HepG2 (cell line): ENCODE measurements around the gene SH3D21. TPM values are rescaled to one million over a fixed set of nuclear protein-coding genes. Genes with fewer than 3 reads are reported as not detected.

ENCODE experiments used
- ATAC-seq: fragments of 200-7000 bp; cut with Tn5 transposase; 3 replicates; pipeline ENCODE4 v1.9.1; 2020; ENCODE audit warnings: mild to moderate bottlenecking, moderate library complexity
- Bru-seq: library from RNA; stranded (reverse); fragments of 400-500 nt; gene quantifications from one replicate; lab custom pipeline; 2021; lab: Mats Ljungman, UMichigan
- BruChase-seq, 2 experiments: library from RNA; stranded (reverse); fragments of 400-500 nt; gene quantifications; one replicate each; lab custom pipeline; 2021; lab: Mats Ljungman, UMichigan
- BruUV-seq: library from RNA; stranded (reverse); fragments of 400-500 nt; replicated peaks from 2 replicates; lab custom pipeline; 2021; lab: Mats Ljungman, UMichigan
- CTCF ChIA-PET: fragments of 300-600 bp; formaldehyde crosslinking; extraction: SDS; loops from one replicate; lab custom pipeline; 2021; ENCODE audit warnings: low total read pairs, inconsistent platforms, low intra/inter-chr PET ratio; lab: Yijun Ruan, JAX
- POLR2A ChIA-PET: fragments of 350-600 bp; sonication (Branson Sonifier 250); formaldehyde crosslinking; loops from one replicate; lab custom pipeline; 2020; ENCODE audit warnings: antibody characterized with exemption, inconsistent platforms; lab: Yijun Ruan, JAX
- DNase-seq: peaks from one replicate; pipeline ENCODE4 v3.0.0-alpha.2; 2015; ENCODE audit warnings: low spot score
- FAIRE-seq: peaks from 3 replicates; lab custom pipeline; 2011; peaks lifted over from hg19 to GRCh38; lab: Jason Lieb, UNC
- H2AFZ ChIP-seq: one replicate; pipeline ENCODE4 v1.6.1; 2011; ENCODE audit warnings: low read length, inconsistent platforms
- H3K27ac ChIP-seq: fragments of 300-600 bp; 3 replicates; pipeline ENCODE4 v1.8.0; 2011; ENCODE audit warnings: mixed run types, mild to moderate bottlenecking, mixed read lengths, low read length, inconsistent platforms; ENCODE audit not compliant: insufficient read depth; ENCODE audit errors: extremely low read length
- H3K27me3 ChIP-seq, 2 experiments: fragments of 200-600 bp in 1 of 2; 2 replicates in 1 of 2; 3 replicates in 1 of 2; pipeline versions ENCODE4 v1.6.0 to v1.8.0; 2011; ENCODE audit warnings: low read length in 2 of 2, mild to moderate bottlenecking in 2 of 2, moderate library complexity in 2 of 2, inconsistent platforms in 1 of 2; ENCODE audit not compliant: insufficient read depth in 2 of 2, control insufficient read depth in 1 of 2
- H3K36me3 ChIP-seq, 2 experiments: fragments of 200-600 bp in 1 of 2; replicated peaks in 1 of 2; 2 replicates in 1 of 2; 3 replicates in 1 of 2; pipeline versions ENCODE4 v1.5.1 to v1.8.0; 2011; ENCODE audit warnings: low read length in 2 of 2, inconsistent platforms in 1 of 2; ENCODE audit not compliant: insufficient read depth in 2 of 2, control insufficient read depth in 1 of 2
- H3K4me1 ChIP-seq: 2 replicates; pipeline ENCODE4 v1.5.1; 2012; ENCODE audit warnings: low read length, inconsistent platforms; ENCODE audit not compliant: insufficient read depth
- H3K4me2 ChIP-seq: 2 replicates; pipeline ENCODE4 v1.6.0; 2011; ENCODE audit warnings: low read depth, low read length, inconsistent platforms
- H3K4me3 ChIP-seq, 3 experiments: fragments of 200-600 bp in 1 of 3; sonication (generic), shearing (Covaris generic) in 1 of 3; replicated peaks in 1 of 3; 2 replicates each; pipeline ENCODE4 v1.5.1; 2011 to 2016; ENCODE audit warnings: low read length in 3 of 3, inconsistent platforms in 2 of 3, low read depth in 2 of 3, mild to moderate bottlenecking in 2 of 3, control low read depth in 1 of 3, mixed read lengths in 1 of 3; ENCODE audit not compliant: insufficient read depth in 1 of 3
- H3K79me2 ChIP-seq: one replicate; pipeline ENCODE4 v1.6.1; 2011; ENCODE audit warnings: low read length, inconsistent platforms; ENCODE audit not compliant: insufficient read depth
- H3K9ac ChIP-seq: 2 replicates; pipeline ENCODE4 v1.6.0; 2011; ENCODE audit warnings: mild to moderate bottlenecking, low read depth, low read length, inconsistent platforms; ENCODE audit not compliant: insufficient read depth
- H3K9me3 ChIP-seq: 2 replicates; pipeline ENCODE4 v1.5.1; 2012; ENCODE audit warnings: mild to moderate bottlenecking, low read length
- H4K20me1 ChIP-seq: 2 replicates; pipeline ENCODE4 v1.6.0; 2011; ENCODE audit warnings: inconsistent platforms, mild to moderate bottlenecking, low read length, moderate library complexity; ENCODE audit not compliant: insufficient read depth
- AGO2 ChIP-seq: fragments of 200-400 bp; formaldehyde crosslinking; optimal IDR thresholded peaks from 2 replicates; pipeline ENCODE3; 2017; ENCODE audit warnings: mild to moderate bottlenecking, low read depth, low read length, moderate library complexity
- GLI4 ChIP-seq: sonication (generic); formaldehyde crosslinking; IDR thresholded peaks from 2 replicates; pipeline ENCODE4 v1.5.1; 2020; ENCODE audit warnings: missing genetic modification reagents, mild to moderate bottlenecking, moderate library complexity, borderline replicate concordance
- HMG20B ChIP-seq: conservative IDR thresholded peaks from 2 replicates; pipeline ENCODE4 v1.6.1; 2016; ENCODE audit warnings: missing genetic modification reagents, missing compliant biosample characterization
- HNF1B ChIP-seq: sonication (generic); formaldehyde crosslinking; IDR thresholded peaks from 2 replicates; pipeline ENCODE4 v1.5.1; 2020; ENCODE audit warnings: mild to moderate bottlenecking, moderate library complexity, missing genetic modification reagents
- JARID2 ChIP-seq: sonication (generic); formaldehyde crosslinking; IDR thresholded peaks from 2 replicates; pipeline ENCODE4 v1.8.1; 2023; ENCODE audit warnings: missing genetic modification reagents, inconsistent platforms; ENCODE audit not compliant: insufficient replicate concordance
- LCORL ChIP-seq, 2 experiments: fragments of 450-650 bp in 1 of 2; sonication (generic) in 1 of 2; formaldehyde crosslinking in 1 of 2; IDR thresholded peaks; 2 replicates each; pipeline versions ENCODE4 v1.5.0 to v1.6.1; 2017 to 2020; ENCODE audit warnings: antibody characterized with exemption in 1 of 2, missing genetic modification reagents in 1 of 2
- MZF1 ChIP-seq: sonication (generic); formaldehyde crosslinking; IDR thresholded peaks from 2 replicates; pipeline ENCODE4 v1.8.1; 2023; ENCODE audit warnings: mild to moderate bottlenecking, missing genetic modification reagents, borderline replicate concordance
- SKI ChIP-seq: fragments of 450-650 bp; IDR thresholded peaks from one replicate; pipeline ENCODE4 v1.6.1; 2018; ENCODE audit warnings: mild to moderate bottlenecking; ENCODE audit not compliant: partially characterized antibody
- SNAI1 ChIP-seq: sonication (generic); formaldehyde crosslinking; IDR thresholded peaks from 2 replicates; pipeline ENCODE4 v1.5.0; 2020; ENCODE audit warnings: mild to moderate bottlenecking, missing genetic modification reagents, borderline replicate concordance
- TEAD3 ChIP-seq: optimal IDR thresholded peaks from 2 replicates; pipeline ENCODE3; 2016; ENCODE audit warnings: borderline replicate concordance
- ZNF280D ChIP-seq: sonication (generic); formaldehyde crosslinking; IDR thresholded peaks from 2 replicates; pipeline ENCODE4 v1.5.1; 2020; ENCODE audit warnings: mild to moderate bottlenecking, missing genetic modification reagents
- ZNF496 ChIP-seq: sonication (generic); formaldehyde crosslinking; IDR thresholded peaks from 2 replicates; pipeline ENCODE4 v1.8.1; 2023; ENCODE audit warnings: mild to moderate bottlenecking, moderate library complexity, missing genetic modification reagents; ENCODE audit not compliant: insufficient replicate concordance
- WGBS: methylation state at CpG from one replicate; pipeline ENCODE4 v1.1.6; 2017; ENCODE audit warnings: low lambda C conversion rate; 5-methylcytosine and 5-hydroxymethylcytosine counted together
- in situ Hi-C: cut with HindIII; loops from 2 replicates; pipeline ENCODE4 v1.10.0; 2017; ENCODE audit warnings: low pct_unique_long_range_greater_than_20kb; ENCODE audit not compliant: extremely low pct_ligation_motif_present
- intact Hi-C: fragments of 100-400 bp; cut with micrococcal nuclease; formaldehyde crosslinking; loops from one replicate; pipeline ENCODE4 v1.10.0; 2022; ENCODE audit not compliant: unreplicated experiment
- long read RNA-seq, 2 experiments: library from RNA in 1 of 2; library from polyadenylated mRNA in 1 of 2; stranded (forward) in 1 of 2; unstranded in 1 of 2; transcript quantifications; one replicate each; pipeline ENCODE4 v2.0.0, GENCODE V29; 2019 to 2022
- polyA minus RNA-seq, 3 experiments: library from RNA; depleted of rRNA, polyadenylated mRNA; stranded (reverse); fragments of >200 nt; gene quantifications; 2 replicates each; pipeline ENCODE4 v1.2.3, GENCODE V29; 2011; ENCODE audit warnings: low replicate concordance in 1 of 3
- polyA plus RNA-seq, 8 experiments: library from polyadenylated mRNA; depleted of rRNA in 3 of 8; stranded (reverse) in 7 of 8; unstranded in 1 of 8; fragments of >200 nt; fragmentation: Illumina TruSeq in 4 of 8; extraction: Trizol in 4 of 8; gene quantifications; 2 replicates each; pipeline versions ENCODE4 v1.2.1 to v1.2.3, GENCODE V29; 2011 to 2016; ENCODE audit warnings: low read depth in 4 of 8, missing spikeins in 1 of 8, mixed read lengths in 1 of 8; ENCODE audit not compliant: insufficient read depth in 1 of 8
- total RNA-seq, 5 experiments: library from RNA; depleted of rRNA; stranded (reverse); fragments of >200 nt; fragmentation: Illumina TruSeq; extraction: Trizol; gene quantifications; 2 replicates each; pipeline ENCODE4 v1.2.3, GENCODE V29; 2016; ENCODE audit warnings: low read depth in 1 of 5

The SH3D21 gene
- total RNA-seq (2016; rRNA removed; fragmentation: Illumina TruSeq; extraction: Trizol): 1.4 and 5.1 TPM in 2 replicates
- total RNA-seq (2016; cell fraction: cytosol; rRNA removed; fragmentation: Illumina TruSeq; extraction: Trizol; ENCODE audit: low read depth): 0.79 and 0.81 TPM in 2 replicates
- 0.98 and 4.8 TPM in 2 replicates for total RNA-seq (2016; cell fraction: insoluble cytoplasmic fraction; rRNA removed; fragmentation: Illumina TruSeq; extraction: Trizol)
- 1.1 TPM in 2 replicates for total RNA-seq (2016; cell fraction: membrane; rRNA removed; fragmentation: Illumina TruSeq; extraction: Trizol)
- total RNA-seq (2016; cell fraction: nucleus; rRNA removed; fragmentation: Illumina TruSeq; extraction: Trizol): 6.7 and 7.2 TPM in 2 replicates
- 8.6 and 8.7 TPM in 2 replicates for polyA plus RNA-seq (2011; rRNA removed)
- polyA plus RNA-seq (2011; cell fraction: cytosol; rRNA removed): 1.6 and 1.7 TPM in 2 replicates
- polyA plus RNA-seq (2011; cell fraction: nucleus; rRNA removed): 84.9 and 116 TPM in 2 replicates
- polyA plus RNA-seq (2012): 6.9 and 8.0 TPM in 2 replicates
- polyA plus RNA-seq (2016; cell fraction: cytosol; fragmentation: Illumina TruSeq; extraction: Trizol; ENCODE audit: low read depth): 0.40 and 0.63 TPM in 2 replicates
- 2.1 and 2.3 TPM in 2 replicates for polyA plus RNA-seq (2016; cell fraction: insoluble cytoplasmic fraction; fragmentation: Illumina TruSeq; extraction: Trizol; ENCODE audit: low read depth)
- 1.0 and 1.1 TPM in 2 replicates for polyA plus RNA-seq (2016; cell fraction: membrane; fragmentation: Illumina TruSeq; extraction: Trizol; ENCODE audit: low read depth)
- polyA plus RNA-seq (2016; cell fraction: nucleus; fragmentation: Illumina TruSeq; extraction: Trizol; ENCODE audit: insufficient read depth, low read depth): 21.9 and 30.8 TPM in 2 replicates
- polyA minus RNA-seq (2011; rRNA and poly(A)+ RNA removed; ENCODE audit: low replicate concordance): 3.0 and 3.2 TPM in 2 replicates
- 1.1 and 1.7 TPM in 2 replicates for polyA minus RNA-seq (2011; cell fraction: cytosol; rRNA and poly(A)+ RNA removed)
- polyA minus RNA-seq (2011; cell fraction: nucleus; rRNA and poly(A)+ RNA removed): 15.7 and 16.0 TPM in 2 replicates
- percentile 53 among the genes with signal in this experiment for Bru-seq, nascent RNA
- percentile 55 among the genes with signal in this experiment for BruChase-seq, experiment 1, labeled RNA remaining after a 6-hour chase
- percentile 52 among the genes with signal in this experiment for BruChase-seq, experiment 2, labeled RNA remaining after a 2-hour chase
- long read RNA-seq, experiment 1, partial matches to known transcripts: 2 of 3 reads
- long read RNA-seq, experiment 1, other reads (novel, unspliced or antisense): 0 of 3 reads
- long read RNA-seq, experiment 2, partial matches to known transcripts: 1 of 6 reads
- long read RNA-seq, experiment 2, other reads (novel, unspliced or antisense): 5 of 6 reads

- BruUV-seq: no TSS peak
- peak; percentile 88 for ATAC-seq
- Histone ChIP-seq H3K27ac (peak within 1 kb of the TSS; percentile 88), H3K9me3 (no peaks in the 10 kb centered on the region), H3K27me3 (no peaks in the 10 kb centered on the region), H3K9ac (peak within 1 kb of the TSS; percentile 81), H3K79me2 (peaks cover 8% of the 10 kb centered on the region), H3K36me3 (peaks cover 18 to 38% of the 10 kb centered on the region in 2 experiments; a peak in 4 of 5 replicates), H2AFZ (no peak within 1 kb of the TSS), H3K4me2 (peak within 1 kb of the TSS; percentile 96), H3K4me1 (peaks cover 29% of the 10 kb centered on the region), H3K4me3 (peak within 1 kb of the TSS; percentile 82 to 88 (median 85)), H4K20me1 (no peaks in the 10 kb centered on the region)
- FAIRE-seq: no peak
- WGBS: no CpG with 5 or more reads among the region's 65 CpGs
- peak; percentile 67 for DNase-seq
- in situ Hi-C loops: no loop called here
- POLR2A ChIA-PET: interaction anchor here (0.6 to 3.6 kb wide), 15 partner anchors 9 to 191 kb away, joined by 3 to 58 read pairs (median 5); partner anchors contain the start of genes EVA1B, THRAP3 and TRAPPC3
- intact Hi-C loops: loop anchor here (2.0 kb wide), 1 partner anchor 18 kb away; no protein-coding TSS in a partner anchor
- CTCF ChIA-PET: no interaction called here
- TF ChIP-seq ZNF280D: no peak
- TF ChIP-seq HNF1B (CRISPR knock-in tag): peak; percentile 60; the same call in 1 of the 2 replicates
- no peak for TF ChIP-seq HMG20B
- TF ChIP-seq LCORL (IDR thresholded peaks at IDR 0.05): no peak
- TF ChIP-seq LCORL (CRISPR knock-in tag; IDR thresholded peaks at IDR 0.05): no peak
- TF ChIP-seq SNAI1 (CRISPR knock-in tag): no peak
- no peak for TF ChIP-seq SKI
- no peak for TF ChIP-seq ZNF496 (CRISPR knock-in tag)
- TF ChIP-seq GLI4 (CRISPR knock-in tag): peak; percentile 89; the same call in 1 of the 2 replicates
- peak; percentile 99 for TF ChIP-seq AGO2
- peak; percentile 0 for TF ChIP-seq TEAD3
- no peak for TF ChIP-seq MZF1 (CRISPR knock-in tag)
- TF ChIP-seq JARID2 (CRISPR knock-in tag): no peak
Observed at GRCh38 chr1:36306210-36306901, at the start of gene SH3D21. SH3D21 (plus strand) TSS chr1:36306368; CDS start chr1:36306421, 53 bp downstream.
